KMS-11 (cell line): Measurements from ENCODE around the gene TMEM18.

Experiments
- H2AFZ ChIP-seq: fragments of 200-600 bp; sonication (generic); 2 replicates; pipeline ENCODE4 v1.6.1; 2016; ENCODE audit warnings: antibody characterized with exemption, mixed run types, low read depth
- H3K27ac ChIP-seq: fragments of 200-600 bp; sonication (generic); 2 replicates; pipeline ENCODE4 v1.6.1; 2016; ENCODE audit warnings: mild to moderate bottlenecking, mixed run types
- H3K27me3 ChIP-seq: fragments of 200-600 bp; sonication (generic); 2 replicates; pipeline ENCODE4 v1.6.1; 2017; ENCODE audit warnings: mild to moderate bottlenecking, low read depth, mixed run types, moderate library complexity; ENCODE audit not compliant: insufficient read depth
- H3K36me3 ChIP-seq: fragments of 200-600 bp; sonication (generic); 2 replicates; pipeline ENCODE4 v1.6.1; 2017; ENCODE audit warnings: mild to moderate bottlenecking, mixed run types; ENCODE audit not compliant: insufficient read depth
- H3K4me1 ChIP-seq: fragments of 200-600 bp; sonication (generic); 2 replicates; pipeline ENCODE4 v1.6.1; 2016; ENCODE audit warnings: mild to moderate bottlenecking, low read depth, mixed run types; ENCODE audit not compliant: poor library complexity, severe bottlenecking
- H3K4me2 ChIP-seq: fragments of 200-600 bp; sonication (generic); 2 replicates; pipeline ENCODE4 v1.7.0; 2016; ENCODE audit warnings: mild to moderate bottlenecking, mixed run types
- H3K4me3 ChIP-seq: fragments of 200-600 bp; sonication (generic); IDR thresholded peaks from 2 replicates; pipeline ENCODE4 v1.6.1; 2017; ENCODE audit warnings: low read depth, low read length, mixed read lengths; ENCODE audit not compliant: insufficient read depth
- H3K79me2 ChIP-seq: fragments of 200-600 bp; sonication (generic); 2 replicates; pipeline ENCODE4 v1.6.1; 2016; ENCODE audit warnings: low read depth, mixed run types; ENCODE audit not compliant: insufficient read depth
- H3K9ac ChIP-seq: fragments of 200-600 bp; sonication (generic); 2 replicates; pipeline ENCODE4 v1.6.1; 2016; ENCODE audit warnings: mild to moderate bottlenecking, mixed run types
- H4K20me1 ChIP-seq: fragments of 200-600 bp; sonication (generic); 2 replicates; pipeline ENCODE4 v1.6.1; 2016; ENCODE audit warnings: mild to moderate bottlenecking, mixed run types; ENCODE audit not compliant: insufficient read depth
- TF ChIP-seq, protein P1 (sequence below): fragments of 200-600 bp; sonication (generic); conservative IDR thresholded peaks from 2 replicates; pipeline ENCODE4 v1.6.1; 2017; ENCODE audit warnings: low read depth, mild to moderate bottlenecking, antibody characterized with exemption, low read length, moderate library complexity, mixed read lengths

Gene TMEM18

DNA sequence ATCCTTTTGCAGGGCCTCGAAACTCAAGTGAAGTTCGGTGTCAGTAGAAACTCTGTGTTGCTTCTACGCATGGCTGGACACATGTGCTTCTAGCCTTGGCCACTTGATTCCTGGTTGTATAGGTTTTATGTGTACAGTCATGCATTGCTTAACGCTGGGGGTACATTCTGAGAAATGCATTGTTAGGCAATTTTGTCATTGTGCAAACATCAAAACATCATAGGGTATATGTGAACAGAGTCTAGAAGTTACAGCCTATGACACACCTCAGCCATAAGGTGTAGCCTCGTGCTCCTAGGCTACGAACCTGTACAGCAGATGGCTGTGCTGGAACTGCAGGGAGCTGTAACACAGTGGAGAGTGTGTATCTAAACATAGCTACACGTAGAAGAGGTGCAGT lies 39.4 kb downstream of the TMEM18 start:
- Histone ChIP-seq H3K79me2 (no peaks in the 10 kb centered on the region), H4K20me1 (no peaks in the 10 kb centered on the region), H3K4me3 (no peak overlapping the region), H3K27ac (no peak overlapping the region), H3K9ac (no peak overlapping the region), H3K4me1 (no peaks in the 10 kb centered on the region), H2AFZ (no peak overlapping the region), H3K36me3 (no peaks in the 10 kb centered on the region), H3K27me3 (no peaks in the 10 kb centered on the region), H3K4me2 (no peak overlapping the region)
- TF ChIP-seq, protein P1, sequence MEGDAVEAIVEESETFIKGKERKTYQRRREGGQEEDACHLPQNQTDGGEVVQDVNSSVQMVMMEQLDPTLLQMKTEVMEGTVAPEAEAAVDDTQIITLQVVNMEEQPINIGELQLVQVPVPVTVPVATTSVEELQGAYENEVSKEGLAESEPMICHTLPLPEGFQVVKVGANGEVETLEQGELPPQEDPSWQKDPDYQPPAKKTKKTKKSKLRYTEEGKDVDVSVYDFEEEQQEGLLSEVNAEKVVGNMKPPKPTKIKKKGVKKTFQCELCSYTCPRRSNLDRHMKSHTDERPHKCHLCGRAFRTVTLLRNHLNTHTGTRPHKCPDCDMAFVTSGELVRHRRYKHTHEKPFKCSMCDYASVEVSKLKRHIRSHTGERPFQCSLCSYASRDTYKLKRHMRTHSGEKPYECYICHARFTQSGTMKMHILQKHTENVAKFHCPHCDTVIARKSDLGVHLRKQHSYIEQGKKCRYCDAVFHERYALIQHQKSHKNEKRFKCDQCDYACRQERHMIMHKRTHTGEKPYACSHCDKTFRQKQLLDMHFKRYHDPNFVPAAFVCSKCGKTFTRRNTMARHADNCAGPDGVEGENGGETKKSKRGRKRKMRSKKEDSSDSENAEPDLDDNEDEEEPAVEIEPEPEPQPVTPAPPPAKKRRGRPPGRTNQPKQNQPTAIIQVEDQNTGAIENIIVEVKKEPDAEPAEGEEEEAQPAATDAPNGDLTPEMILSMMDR: no peak

DNA sequence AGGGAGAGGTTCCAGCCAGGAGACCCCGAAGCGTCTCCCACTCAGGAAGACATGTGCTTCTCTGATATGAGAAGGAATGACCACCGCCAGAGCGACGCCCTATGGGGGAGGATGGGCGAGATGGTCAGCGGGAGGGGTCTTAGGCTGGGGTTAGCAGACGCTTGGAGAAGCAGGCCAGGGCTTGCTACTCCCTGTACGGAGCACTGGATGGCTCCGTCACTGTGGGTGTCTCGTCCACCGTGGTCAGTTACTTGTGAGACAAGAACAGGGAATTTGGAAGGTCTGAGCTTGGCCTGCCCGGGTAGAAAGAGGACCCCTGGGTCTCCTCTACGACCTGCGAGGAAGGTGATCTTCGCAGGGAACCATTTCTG lies 39.8 kb downstream of the TMEM18 start:
- Histone ChIP-seq H3K4me2 (no peak overlapping the region), H3K4me1 (no peaks in the 10 kb centered on the region), H3K36me3 (no peaks in the 10 kb centered on the region), H3K27me3 (no peaks in the 10 kb centered on the region), H2AFZ (no peak overlapping the region; the same call in 1 of the 2 replicates), H4K20me1 (no peaks in the 10 kb centered on the region), H3K9ac (no peak overlapping the region), H3K27ac (no peak overlapping the region), H3K79me2 (no peaks in the 10 kb centered on the region), H3K4me3 (no peak overlapping the region)
- TF ChIP-seq, protein P1: no peak

DNA sequence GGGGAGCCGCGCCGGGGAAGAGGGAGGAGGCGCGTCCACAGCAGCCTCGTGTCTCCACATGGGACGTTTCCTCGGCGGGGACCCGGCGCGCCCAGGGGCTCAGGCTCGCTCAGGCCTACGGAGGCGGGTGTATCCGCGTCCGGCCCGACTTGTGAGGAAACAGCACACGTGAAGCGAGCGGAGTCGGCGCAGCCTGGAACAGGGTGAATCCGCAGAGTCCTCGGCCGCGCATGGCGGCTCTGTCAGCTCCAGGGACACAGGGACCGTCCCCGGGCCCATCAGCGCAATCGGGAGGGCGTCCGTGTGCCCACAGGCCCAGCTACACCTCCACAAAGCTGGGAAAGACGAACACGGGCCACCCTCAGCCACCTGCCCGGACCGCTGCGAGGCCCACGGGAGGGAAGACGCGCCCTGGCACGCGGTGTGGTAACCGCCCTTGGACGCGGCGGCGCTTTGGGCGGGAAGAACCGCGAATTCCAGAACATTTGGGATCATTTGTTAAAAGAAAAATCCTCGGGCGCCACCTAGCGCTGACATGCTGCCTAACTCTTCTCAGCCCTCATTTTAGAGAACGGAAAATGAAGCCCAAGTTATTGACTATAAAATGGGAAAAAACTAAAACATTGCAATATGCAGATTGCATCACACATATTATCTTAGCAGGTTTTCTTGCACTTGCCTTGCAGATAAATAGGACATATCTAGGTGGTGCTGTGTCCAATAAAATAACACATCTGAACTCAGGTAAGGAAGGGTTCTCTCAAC lies 40.4 kb downstream of the TMEM18 start:
- Histone ChIP-seq H3K4me1 (no peaks in the 10 kb centered on the region), H3K79me2 (no peaks in the 10 kb centered on the region), H2AFZ (peak overlapping the region; percentile 61), H3K27me3 (no peaks in the 10 kb centered on the region), H3K4me2 (no peak overlapping the region), H3K9ac (no peak overlapping the region), H3K36me3 (no peaks in the 10 kb centered on the region), H3K4me3 (no peak overlapping the region), H4K20me1 (no peaks in the 10 kb centered on the region), H3K27ac (no peak overlapping the region)
- TF ChIP-seq, protein P1: peak; percentile 85

DNA sequence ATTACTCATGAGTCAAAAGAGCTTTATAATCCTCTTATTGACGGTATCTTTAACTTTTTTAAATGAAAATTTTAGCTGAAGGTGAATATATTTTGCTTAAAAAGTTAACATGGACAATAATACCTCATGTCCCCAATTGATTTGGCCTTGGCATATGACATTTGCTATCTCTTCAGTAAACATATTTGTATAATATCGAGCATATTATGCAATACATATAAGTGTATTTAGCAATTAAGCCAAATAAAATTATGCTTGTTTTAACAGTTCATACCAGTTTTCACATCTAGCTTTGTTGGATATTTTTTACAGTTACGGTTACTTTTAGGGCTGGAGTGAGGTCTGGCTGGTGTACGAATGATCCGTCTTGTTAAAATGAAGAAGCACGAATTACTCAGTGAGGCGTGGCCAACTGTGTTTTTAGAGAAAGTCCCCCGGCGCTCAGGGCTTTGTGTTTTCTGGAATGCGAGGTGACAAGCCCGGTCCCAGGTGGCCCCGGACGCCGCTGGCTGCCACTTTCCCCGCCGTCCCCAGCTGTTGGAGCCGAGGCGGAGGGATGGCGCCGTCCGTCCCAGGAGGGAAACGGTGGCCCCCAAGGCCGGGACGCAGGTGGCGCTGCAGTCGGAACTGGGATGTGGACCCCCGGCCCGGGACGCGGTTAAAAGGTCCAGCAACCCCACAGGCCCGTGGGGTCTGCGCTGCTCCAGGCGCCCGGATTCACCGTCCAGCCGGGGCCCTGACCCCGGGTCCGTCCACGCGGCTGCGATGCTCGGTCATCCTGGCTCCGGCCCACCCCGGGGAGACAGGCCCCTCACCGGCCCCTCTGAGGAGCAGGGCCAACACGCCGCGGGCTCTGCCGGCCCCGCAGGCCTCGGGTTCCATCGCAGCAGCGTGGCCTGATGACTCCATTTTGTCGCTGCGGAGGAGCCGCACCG lies 41.3 kb downstream of the TMEM18 start:
- no peak overlapping the region for H3K27ac ChIP-seq
- H4K20me1 ChIP-seq: no peaks in the 10 kb centered on the region
- no peaks in the 10 kb centered on the region for H3K79me2 ChIP-seq
- no peak overlapping the region for H3K9ac ChIP-seq
- no peaks in the 10 kb centered on the region for H3K4me1 ChIP-seq
- TF ChIP-seq, protein P1: no peak
- no peak overlapping the region for H3K4me3 ChIP-seq
- no peaks in the 10 kb centered on the region for H3K36me3 ChIP-seq
- no peaks in the 10 kb centered on the region for H3K27me3 ChIP-seq
- no peak overlapping the region for H2AFZ ChIP-seq
- no peak overlapping the region for H3K4me2 ChIP-seq
